AG08396 (cell line): ENCODE results near the gene SYNE2.
"Not testable (repeated sequence)": the region's sequence is repeated elsewhere in the genome, so short reads cannot be mapped to it uniquely, and the experiment has no call there.

ENCODE experiments used
- DNase-seq: peaks from one replicate; pipeline ENCODE4 v3.0.0; 2012; ENCODE audit warnings: low spot score, mixed read lengths

The SYNE2 gene

DNA sequence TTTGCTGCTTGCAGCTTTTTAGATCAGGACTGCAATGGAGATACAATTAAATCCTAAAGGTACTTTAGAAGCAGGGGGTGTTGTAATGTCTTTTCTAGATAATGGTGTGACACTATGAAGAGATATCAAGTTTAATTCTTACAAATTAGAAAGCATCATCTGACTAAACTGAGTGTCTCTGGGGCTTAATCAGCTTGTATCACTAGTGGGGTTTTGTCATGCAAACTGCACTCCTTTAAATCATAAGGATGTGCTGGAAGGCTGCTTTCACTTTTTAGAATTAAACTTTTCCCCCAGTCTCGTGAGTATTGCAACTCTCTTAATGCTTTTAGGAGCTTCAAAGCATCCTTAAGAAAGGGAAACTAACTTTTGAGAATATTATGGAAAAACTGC lies 222.8 kb downstream of the SYNE2 start:
- no peak for DNase-seq

DNA sequence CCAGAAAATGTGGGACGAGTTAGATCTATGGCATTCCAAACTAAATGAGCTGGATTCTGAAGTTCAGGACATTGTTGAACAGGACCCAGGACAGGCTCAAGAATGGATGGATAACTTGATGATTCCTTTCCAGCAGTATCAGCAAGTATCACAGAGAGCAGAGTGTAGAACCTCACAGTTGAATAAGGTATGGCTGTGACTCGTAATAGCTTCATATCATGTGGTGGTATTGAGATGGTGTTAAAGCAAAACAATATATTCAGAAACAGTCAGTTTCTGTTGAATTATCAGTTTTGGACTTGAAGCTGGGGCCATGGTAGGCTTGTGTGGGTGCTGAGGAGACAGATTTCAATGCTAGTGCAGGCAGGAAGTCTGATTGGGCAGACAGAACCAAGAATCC lies 227.6 kb downstream of the SYNE2 start:
- no peak for DNase-seq

GRCh38 chr14:64081174-64081746 lies 228.5 kb downstream of the SYNE2 start:
- no peak for DNase-seq

DNA sequence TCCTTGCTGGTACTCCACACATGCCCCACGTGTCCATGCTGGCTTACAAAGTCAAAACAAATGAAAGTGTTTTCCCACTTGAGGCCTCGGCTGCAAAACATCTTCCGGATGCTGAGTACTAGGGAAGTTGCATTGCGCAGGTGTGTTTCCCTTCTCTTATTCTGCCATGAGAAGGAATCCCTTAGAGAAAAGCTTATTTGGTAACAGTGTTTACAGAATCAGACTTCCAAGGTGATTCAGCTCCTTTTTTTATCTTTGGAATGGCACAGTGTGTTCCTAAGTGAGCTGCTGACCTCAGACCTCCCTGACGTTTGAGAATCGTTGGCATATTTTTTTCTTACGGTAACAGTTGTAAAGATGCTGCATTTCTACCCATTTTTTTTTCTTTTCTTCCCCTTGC lies 230.0 kb downstream of the SYNE2 start:
- DNase-seq = no peak

DNA sequence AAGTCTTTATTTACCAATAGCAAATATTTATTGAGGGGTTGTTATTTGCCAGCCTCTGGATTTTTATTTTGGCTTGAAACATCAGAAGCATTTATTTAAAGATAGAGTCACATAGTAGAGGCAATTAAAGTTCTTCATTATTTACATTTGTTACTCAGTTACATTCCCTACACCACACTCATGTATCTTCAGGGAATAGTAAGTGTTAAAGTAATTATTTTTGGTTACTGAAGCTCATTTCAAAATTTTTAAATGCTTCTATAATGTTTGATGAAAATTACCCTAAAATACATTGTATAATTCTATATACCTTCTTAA lies 235.8 kb downstream of the SYNE2 start:
- no peak for DNase-seq

DNA sequence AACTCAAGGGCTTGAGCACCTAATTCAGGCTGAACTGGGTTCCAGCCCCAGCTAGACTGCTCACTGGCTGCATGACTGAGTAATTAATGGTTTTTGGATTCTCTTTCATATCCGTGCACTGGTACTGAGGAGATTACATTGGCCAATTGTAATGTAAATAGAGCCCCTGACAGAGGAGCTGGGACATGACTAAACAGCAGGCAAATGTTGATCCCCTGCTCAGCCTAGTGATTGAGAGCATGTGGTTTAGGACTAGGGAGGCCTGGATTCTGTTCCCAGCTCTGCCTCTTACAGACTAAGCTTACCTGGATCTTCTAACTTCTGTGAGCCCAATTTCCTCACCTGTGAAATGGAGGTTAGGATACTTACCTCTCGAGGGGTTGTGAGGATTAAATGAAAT lies 237.1 kb downstream of the SYNE2 start:
- DNase-seq = peak; percentile 19

- no peak for DNase-seq
Observed at GRCh38 chr14:64091217-64091616, 238.4 kb downstream of the SYNE2 start.

- no peak for DNase-seq
Observed at GRCh38 chr14:64092338-64092737, 239.5 kb downstream of the SYNE2 start.

- no peak for DNase-seq
Observed at GRCh38 chr14:64092940-64093339, 240.1 kb downstream of the SYNE2 start.

DNA sequence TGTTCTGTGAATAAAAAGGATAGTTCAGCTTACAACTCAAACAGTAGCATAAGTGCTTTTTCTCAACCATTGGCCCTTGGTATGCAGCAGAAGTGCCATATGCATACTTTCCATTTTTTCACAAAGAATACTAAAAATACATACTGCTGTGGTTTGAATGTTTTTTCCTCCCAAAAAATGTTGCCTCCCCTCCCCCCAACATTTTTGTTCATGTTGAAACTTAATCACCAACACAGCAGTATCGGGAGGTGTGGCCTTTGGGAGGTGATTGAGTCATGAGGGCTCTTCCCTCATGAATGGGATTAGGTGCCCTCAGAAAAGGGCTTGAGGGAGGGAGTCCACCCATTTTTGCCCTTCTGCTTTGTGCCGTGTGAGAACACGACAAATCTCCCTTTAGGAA lies 242.8 kb downstream of the SYNE2 start:
- no peak for DNase-seq

GRCh38 chr14:64098120-64098519 lies 245.3 kb downstream of the SYNE2 start:
- no peak for DNase-seq

DNA sequence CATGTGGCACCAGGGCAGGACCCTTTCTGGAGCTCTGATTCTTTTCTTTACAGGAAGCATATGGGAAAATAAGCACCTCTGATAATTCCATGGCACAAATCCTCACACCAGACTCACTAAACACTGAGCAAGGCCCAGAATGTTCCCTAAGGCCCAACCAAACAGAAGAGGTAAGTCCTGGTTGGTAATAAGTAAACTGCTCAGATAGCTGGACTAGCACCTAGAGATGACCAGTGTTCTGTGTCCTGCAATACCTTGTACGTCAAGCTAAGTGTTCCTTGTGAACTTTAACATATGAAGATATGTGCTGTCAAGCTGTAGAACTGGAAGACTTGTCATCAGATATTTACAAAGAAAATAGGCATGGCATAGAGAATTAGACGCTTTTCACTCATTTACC lies 254.6 kb downstream of the SYNE2 start:
- DNase-seq = no peak

DNA sequence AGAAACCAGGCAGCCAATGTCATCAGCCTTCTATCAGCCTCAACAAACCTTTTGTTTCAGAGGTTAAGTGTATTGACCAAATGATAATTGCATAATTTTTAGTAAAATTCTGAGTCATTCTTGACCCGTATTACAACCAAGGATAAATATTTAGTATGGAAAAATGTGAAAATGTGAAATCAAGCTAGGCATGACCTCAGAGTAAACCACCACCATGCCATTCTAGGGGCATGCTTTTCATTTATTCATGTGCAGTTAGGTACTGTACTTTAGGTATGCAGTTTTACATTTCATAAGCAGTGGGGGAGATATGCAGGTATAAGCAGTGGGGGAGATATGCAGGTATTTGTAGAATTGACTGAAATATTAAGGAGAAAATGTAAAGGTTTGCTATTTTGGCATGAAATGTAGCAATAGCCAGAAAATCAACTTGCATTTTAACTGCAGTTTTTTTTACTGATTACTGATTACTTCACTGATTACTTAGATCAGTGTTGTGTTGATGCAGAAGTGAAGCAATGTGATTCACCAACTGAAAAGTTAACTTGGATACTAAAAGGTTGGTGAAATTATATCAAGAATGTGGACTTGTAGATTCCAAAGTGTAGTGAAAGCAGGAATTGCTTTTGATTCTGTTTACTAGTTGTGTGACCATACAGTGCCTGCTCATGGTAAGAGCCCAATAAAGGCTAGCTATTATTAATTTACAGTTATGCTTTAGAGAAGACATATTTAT lies 257.2 kb downstream of the SYNE2 start:
- DNase-seq = no peak

- no peak for DNase-seq
Observed at GRCh38 chr14:64110802-64111201, 258.0 kb downstream of the SYNE2 start.

- DNase-seq = no peak
Observed at GRCh38 chr14:64112867-64113678, 260.3 kb downstream of the SYNE2 start.

- DNase-seq = no peak
Observed at GRCh38 chr14:64114166-64114565, 261.4 kb downstream of the SYNE2 start.

DNA sequence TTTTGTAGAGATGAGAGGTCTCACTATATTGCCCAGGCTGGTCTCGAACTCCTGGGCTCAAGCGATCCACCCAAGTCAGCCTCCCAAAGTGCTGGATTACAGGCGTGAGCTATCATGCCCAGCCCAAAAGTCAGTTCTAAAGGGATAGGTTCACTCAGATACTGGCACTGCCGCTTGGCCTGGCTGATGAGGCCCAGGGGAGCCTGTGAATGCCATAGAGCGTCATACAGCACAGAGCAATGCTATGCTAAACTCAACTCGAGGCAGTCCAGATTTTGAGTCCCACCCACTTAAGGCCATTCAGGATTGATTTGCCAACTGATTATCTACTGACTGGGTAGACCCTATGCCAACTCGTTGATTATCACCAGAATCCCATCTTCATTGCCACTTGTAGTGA lies 262.0 kb downstream of the SYNE2 start:
- no peak for DNase-seq

- no peak for DNase-seq
Observed at GRCh38 chr14:64115401-64115800, 262.6 kb downstream of the SYNE2 start.

GRCh38 chr14:64117671-64118402 lies 265.0 kb downstream of the SYNE2 start:
- DNase-seq = peak; percentile 50

GRCh38 chr14:64118403-64118742 lies 265.6 kb downstream of the SYNE2 start:
- not testable (repeated sequence) for DNase-seq

- DNase-seq = no peak
Observed at GRCh38 chr14:64118892-64119291, 266.1 kb downstream of the SYNE2 start.

DNA sequence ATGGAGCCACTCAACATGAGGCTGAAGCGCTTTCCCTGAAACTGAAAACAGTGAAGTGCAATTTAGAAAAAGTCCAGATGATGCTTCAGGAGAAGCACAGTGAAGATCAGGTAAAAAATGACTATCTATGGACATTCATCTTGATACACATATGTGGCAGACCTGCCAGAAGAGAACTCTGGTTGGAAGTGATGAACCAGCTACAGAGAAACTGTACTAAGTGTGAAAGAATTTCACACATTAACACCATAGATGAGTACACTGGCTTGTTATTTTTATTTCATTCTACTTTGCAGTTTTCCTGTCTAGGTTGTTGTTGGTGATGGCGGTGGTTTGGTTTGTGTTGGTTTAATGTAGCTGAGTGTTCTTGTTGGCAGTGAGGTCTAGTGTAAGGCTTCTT lies 266.7 kb downstream of the SYNE2 start:
- DNase-seq = no peak

- DNase-seq = no peak
Observed at GRCh38 chr14:64119980-64120379, 267.2 kb downstream of the SYNE2 start.
